HCT116 (cell line): ENCODE results near the gene OVOL2.

Source experiments
- ATF3 ChIP-seq: IDR thresholded peaks from 2 replicates; pipeline ENCODE4 v1.6.1; 2012
- CTCF ChIP-seq, 3 experiments: fragments of 200-600 bp in 1 of 3; sonication (generic) in 1 of 3; IDR thresholded peaks in 2 of 3; conservative IDR thresholded peaks in 1 of 3; 2 replicates each; pipeline ENCODE4 v1.5.1; 2012 to 2017; ENCODE audit warnings: low read depth in 2 of 3, low read length in 2 of 3, antibody characterized with exemption in 1 of 3, borderline replicate concordance in 1 of 3, control low read depth in 1 of 3, mild to moderate bottlenecking in 1 of 3, mixed read lengths in 1 of 3, mixed run types in 1 of 3, moderate library complexity in 1 of 3; ENCODE audit not compliant: insufficient read depth in 1 of 3
- EGR1 ChIP-seq: IDR thresholded peaks from 2 replicates; pipeline ENCODE4 v1.6.1; 2012; ENCODE audit warnings: low read depth
- EZH2 ChIP-seq: fragments of 200-600 bp; sonication (generic); IDR thresholded peaks from 2 replicates; pipeline ENCODE4 v1.6.1; 2017; ENCODE audit warnings: antibody characterized with exemption, mixed run types
- MAX ChIP-seq: IDR thresholded peaks from 2 replicates; pipeline ENCODE4 v1.6.1; 2012
- POLR2A ChIP-seq: IDR thresholded peaks from 2 replicates; pipeline ENCODE4 v1.7.0; 2011; ENCODE audit warnings: borderline replicate concordance; ENCODE audit not compliant: insufficient read depth, insufficient read length; ENCODE audit errors: extremely low read depth
- POLR2AphosphoS5 ChIP-seq: IDR thresholded peaks from 2 replicates; pipeline ENCODE4 v1.6.1; 2011; ENCODE audit warnings: mild to moderate bottlenecking, low read depth, low read length, moderate library complexity
- RAD21 ChIP-seq: IDR thresholded peaks from 2 replicates; pipeline ENCODE4 v1.6.1; 2012; ENCODE audit warnings: low read depth, mild to moderate bottlenecking
- SIN3A ChIP-seq: IDR thresholded peaks from 2 replicates; pipeline ENCODE4 v1.6.1; 2012; ENCODE audit warnings: low read depth
- SRF ChIP-seq: IDR thresholded peaks from 2 replicates; pipeline ENCODE4 v1.6.1; 2012; ENCODE audit warnings: low read depth
- YY1 ChIP-seq: IDR thresholded peaks from 2 replicates; pipeline ENCODE4 v1.6.1; 2011; ENCODE audit warnings: low read length, low read depth, moderate library complexity, mild to moderate bottlenecking; ENCODE audit not compliant: insufficient replicate concordance; ENCODE audit errors: extremely low read depth
- ZFX ChIP-seq: fragments of 450-650 bp; IDR thresholded peaks from 2 replicates; pipeline ENCODE4 v1.6.1; 2017

- TF ChIP-seq YY1 (no peak), EGR1 (no peak), MAX (no peak), SRF (no peak), POLR2A (no peak), ATF3 (no peak), CTCF (IDR thresholded peaks at IDR 0.05 in 2 of 3, conservative IDR thresholded peaks at IDR 0.05 in 1 of 3; ENCODE audit: borderline replicate concordance in 1 of 3, insufficient read depth in 1 of 3, low read depth in 2 of 3, low read length in 2 of 3) (no peak), ZFX (no peak), RAD21 (no peak), EZH2 (no peak), SIN3A (no peak), POLR2AphosphoS5 (no peak)
These were observed 4.9 kb downstream of the OVOL2 start for GRCh38 chr20:18052856-18053255.
